CD4-positive, alpha-beta T cell (primary cell): ENCODE data around the gene CCR7. TPM values are rescaled to one million over a fixed set of nuclear protein-coding genes. Genes with fewer than 3 reads are reported as not detected.

ENCODE experiments used
- ATAC-seq: fragments of 200-7000 bp; cut with Tn5 transposase; one replicate; pipeline ENCODE4 v1.10.0; 2022; ENCODE audit warnings: mild to moderate bottlenecking; ENCODE audit not compliant: poor library complexity
- CTCF ChIA-PET: fragments of 350-600 bp; sonication (Branson Sonifier 250); formaldehyde crosslinking; loops from one replicate; lab custom pipeline; 2021; ENCODE audit warnings: antibody characterized with exemption, inconsistent platforms; lab: Charles Lee
- POLR2A ChIA-PET: fragments of 350-600 bp; sonication (Branson Sonifier 250); formaldehyde crosslinking; loops from one replicate; lab custom pipeline; 2021; ENCODE audit warnings: antibody characterized with exemption, inconsistent platforms; lab: Charles Lee
- DNase-seq, 14 experiments: peaks; one replicate each; pipeline ENCODE4 v3.0.0-alpha.2; 2013 to 2020; ENCODE audit warnings: mixed read lengths in 2 of 14
- H3K27ac ChIP-seq, 2 donors: one replicate each; pipeline versions ENCODE4 v1.5.1 to v1.7.0; 2013; ENCODE audit warnings: low read length in 2 of 2, low read depth in 1 of 2, mild to moderate bottlenecking in 1 of 2
- H3K27me3 ChIP-seq, 2 experiments: 1 replicate in 1 of 2; 2 replicates in 1 of 2; pipeline versions ENCODE4 v1.6.1 to v1.7.0; 2013; ENCODE audit warnings: low read length in 2 of 2, control low read depth in 1 of 2, mild to moderate bottlenecking in 1 of 2, moderate library complexity in 1 of 2; ENCODE audit not compliant: insufficient read depth in 2 of 2, control insufficient read depth in 1 of 2
- H3K36me3 ChIP-seq: one replicate; pipeline ENCODE4 v1.6.1; 2013; ENCODE audit warnings: low read length, control low read depth; ENCODE audit not compliant: insufficient read depth
- H3K4me1 ChIP-seq: one replicate; pipeline ENCODE4 v1.6.1; 2013; ENCODE audit warnings: low read length, control low read depth; ENCODE audit not compliant: insufficient read depth
- H3K4me3 ChIP-seq: one replicate; pipeline ENCODE4 v1.5.1; 2013; ENCODE audit warnings: mild to moderate bottlenecking, low read length, moderate library complexity
- H3K9me3 ChIP-seq, 2 experiments: 1 replicate in 1 of 2; 2 replicates in 1 of 2; pipeline versions ENCODE4 v1.6.1 to v1.7.0; 2013; ENCODE audit warnings: low read length in 2 of 2, mild to moderate bottlenecking in 2 of 2, control low read depth in 1 of 2, moderate library complexity in 1 of 2; ENCODE audit not compliant: control insufficient read depth in 1 of 2, insufficient read depth in 1 of 2
- H3K27ac Mint-ChIP-seq: one replicate; pipeline ENCODE4 v1.8.0; 2020; ENCODE audit warnings: mixed read lengths
- H3K27me3 Mint-ChIP-seq: one replicate; pipeline ENCODE4 v1.8.0; 2021; ENCODE audit warnings: mixed read lengths
- H3K36me3 Mint-ChIP-seq: one replicate; pipeline ENCODE4 v1.8.0; 2021; ENCODE audit warnings: low read depth, mixed read lengths
- H3K4me1 Mint-ChIP-seq: one replicate; pipeline ENCODE4 v1.8.0; 2021; ENCODE audit warnings: low read depth, mixed read lengths
- H3K4me3 Mint-ChIP-seq: one replicate; pipeline ENCODE4 v1.8.0; 2020; ENCODE audit warnings: mild to moderate bottlenecking, mixed read lengths
- H3K9me3 Mint-ChIP-seq: one replicate; pipeline ENCODE4 v1.8.0; 2020; ENCODE audit warnings: mixed read lengths
- intact Hi-C, 2 experiments: fragments of 100-400 bp; cut with DNase I in 1 of 2; cut with micrococcal nuclease in 1 of 2; formaldehyde crosslinking; loops; one replicate each; pipeline versions ENCODE4 v1.15.1 to v1.9.0; 2023 to 2025; cut with DNase I, micrococcal nuclease
- total RNA-seq, 174 experiments: library from RNA in 2 of 174; stranded (reverse) in 2 of 174; gene quantifications; one replicate each; pipeline ENCODE4 v1.2.3 and lab custom pipeline; 2021 to 2026
- TF ChIP-seq, protein P1 (sequence below): fragments of 200-600 bp; IDR thresholded peaks from one replicate; pipeline ENCODE4 v1.8.0; 2022; ENCODE audit warnings: antibody characterized with exemption, mild to moderate bottlenecking

CCR7 gene
- total RNA-seq, 2 experiments from 2014 or later = 170 to 180 TPM

DNA sequence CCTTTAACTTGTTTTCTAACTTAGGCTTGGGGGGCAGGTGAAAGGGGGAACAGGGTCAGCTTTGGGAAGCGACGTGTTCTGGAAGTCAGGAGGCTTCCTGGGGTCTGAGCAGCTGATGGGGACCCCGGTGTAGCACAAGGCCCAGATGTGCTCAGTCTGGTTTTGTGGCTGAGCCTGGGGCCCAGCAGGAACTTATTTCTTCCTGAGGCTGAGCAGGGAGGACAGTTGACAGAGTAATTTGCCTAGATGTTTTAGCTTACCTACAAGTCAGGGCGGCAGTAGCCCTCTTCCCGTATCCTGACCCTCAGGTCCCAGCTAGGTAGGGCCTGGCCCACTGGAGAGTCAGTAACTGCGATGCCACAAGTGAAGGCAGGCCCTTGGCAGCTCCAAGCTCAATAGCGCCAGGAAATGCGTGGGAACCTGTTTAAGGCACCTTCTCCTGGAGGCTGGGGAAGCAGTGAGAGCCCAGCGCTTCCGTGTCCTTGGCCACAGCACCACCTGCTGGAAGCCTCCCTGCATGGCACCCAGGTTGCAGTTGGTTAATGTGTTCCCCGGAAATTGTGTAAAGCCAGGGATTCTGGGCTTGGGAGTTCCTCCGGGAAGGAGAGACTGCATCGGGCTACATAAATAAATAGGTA is 5.2 kb downstream of the CCR7 start:
- intact Hi-C loops = loop anchor here (1.0 to 10.0 kb wide), 10 partner anchors 8 to 203 kb away; no protein-coding TSS in a partner anchor
- POLR2A ChIA-PET = interaction anchor here (0.8 to 33.8 kb wide), 18 partner anchors 9 to 234 kb away, joined by 3 to 1290 read pairs (median 6); partner anchors contain the start of gene SMARCE1
- Histone ChIP-seq H3K9me3 (no peaks in the 10 kb centered on the region), H3K27ac (peak overlapping the region; percentile 92 to 100), H3K27me3 (no peaks in the 10 kb centered on the region), H3K4me3 (peak overlapping the region; percentile 97), H3K36me3 (peaks cover 68% of the 10 kb centered on the region), H3K4me1 (peaks cover 97% of the 10 kb centered on the region)
- Mint-ChIP-seq H3K4me3 (peak overlapping the region; percentile 91), H3K4me1 (peaks cover 90% of the 10 kb centered on the region), H3K36me3 (peaks cover 99% of the 10 kb centered on the region), H3K27ac (peak overlapping the region; percentile 92), H3K9me3 (no peaks in the 10 kb centered on the region), H3K27me3 (no peaks in the 10 kb centered on the region)
- DNase-seq (peak; percentile 74 to 90 (median 80)), ATAC-seq (peak; percentile 33)
- TF ChIP-seq, protein P1, sequence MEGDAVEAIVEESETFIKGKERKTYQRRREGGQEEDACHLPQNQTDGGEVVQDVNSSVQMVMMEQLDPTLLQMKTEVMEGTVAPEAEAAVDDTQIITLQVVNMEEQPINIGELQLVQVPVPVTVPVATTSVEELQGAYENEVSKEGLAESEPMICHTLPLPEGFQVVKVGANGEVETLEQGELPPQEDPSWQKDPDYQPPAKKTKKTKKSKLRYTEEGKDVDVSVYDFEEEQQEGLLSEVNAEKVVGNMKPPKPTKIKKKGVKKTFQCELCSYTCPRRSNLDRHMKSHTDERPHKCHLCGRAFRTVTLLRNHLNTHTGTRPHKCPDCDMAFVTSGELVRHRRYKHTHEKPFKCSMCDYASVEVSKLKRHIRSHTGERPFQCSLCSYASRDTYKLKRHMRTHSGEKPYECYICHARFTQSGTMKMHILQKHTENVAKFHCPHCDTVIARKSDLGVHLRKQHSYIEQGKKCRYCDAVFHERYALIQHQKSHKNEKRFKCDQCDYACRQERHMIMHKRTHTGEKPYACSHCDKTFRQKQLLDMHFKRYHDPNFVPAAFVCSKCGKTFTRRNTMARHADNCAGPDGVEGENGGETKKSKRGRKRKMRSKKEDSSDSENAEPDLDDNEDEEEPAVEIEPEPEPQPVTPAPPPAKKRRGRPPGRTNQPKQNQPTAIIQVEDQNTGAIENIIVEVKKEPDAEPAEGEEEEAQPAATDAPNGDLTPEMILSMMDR = peak; percentile 97
- CTCF ChIA-PET = interaction anchor here (0.7 to 13.0 kb wide), 24 partner anchors 9 to 237 kb away, joined by 3 to 288 read pairs (median 8); partner anchors contain the start of genes IGFBP4 and TOP2A

DNA sequence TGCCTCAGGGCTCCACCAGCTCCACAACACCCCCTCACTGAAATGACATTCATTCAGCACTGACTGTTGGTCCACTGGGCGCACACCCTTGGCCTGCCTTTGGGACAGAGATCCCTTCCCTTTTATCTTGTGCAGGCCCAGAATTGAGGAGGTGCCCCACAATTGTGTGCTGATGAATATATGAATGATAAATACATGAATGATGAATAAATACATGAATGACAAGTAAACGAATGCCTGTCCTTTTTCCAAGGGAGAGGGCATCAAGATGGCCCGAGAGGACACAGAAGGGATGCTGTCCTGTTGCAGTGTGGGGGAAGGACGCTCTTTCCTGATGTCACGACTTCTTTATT is 5.7 kb downstream of the CCR7 start:
- no peaks in the 10 kb centered on the region for H3K27me3 Mint-ChIP-seq
- no peaks in the 10 kb centered on the region for H3K9me3 Mint-ChIP-seq
- TF ChIP-seq, protein P1 = no peak
- CTCF ChIA-PET = interaction anchor here (0.7 to 13.0 kb wide), 21 partner anchors 8 to 237 kb away, joined by 3 to 288 read pairs (median 10); partner anchors contain the start of genes IGFBP4 and TOP2A
- H3K27ac ChIP-seq = peak overlapping the region; percentile 92 to 100
- POLR2A ChIA-PET = interaction anchor here (0.8 to 33.8 kb wide), 15 partner anchors 9 to 234 kb away, joined by 3 to 1290 read pairs (median 6); partner anchors contain the start of gene SMARCE1
- DNase-seq (no peak), ATAC-seq (no peak)
- intact Hi-C loops = loop anchor here in 1 of 2 experiments (1.0 to 5.0 kb wide), 2 partner anchors 168 to 202 kb away; no protein-coding TSS in a partner anchor
- H3K4me3 Mint-ChIP-seq = peak overlapping the region; percentile 91
- H3K4me1 ChIP-seq = peaks cover 97% of the 10 kb centered on the region
- H3K9me3 ChIP-seq = no peaks in the 10 kb centered on the region
- H3K4me3 ChIP-seq = peak overlapping the region; percentile 97
- H3K36me3 ChIP-seq = peaks cover 74% of the 10 kb centered on the region
- peaks cover 99% of the 10 kb centered on the region for H3K36me3 Mint-ChIP-seq
- no peaks in the 10 kb centered on the region for H3K27me3 ChIP-seq
- peaks cover 93% of the 10 kb centered on the region for H3K4me1 Mint-ChIP-seq
- H3K27ac Mint-ChIP-seq = peak overlapping the region; percentile 92

DNA sequence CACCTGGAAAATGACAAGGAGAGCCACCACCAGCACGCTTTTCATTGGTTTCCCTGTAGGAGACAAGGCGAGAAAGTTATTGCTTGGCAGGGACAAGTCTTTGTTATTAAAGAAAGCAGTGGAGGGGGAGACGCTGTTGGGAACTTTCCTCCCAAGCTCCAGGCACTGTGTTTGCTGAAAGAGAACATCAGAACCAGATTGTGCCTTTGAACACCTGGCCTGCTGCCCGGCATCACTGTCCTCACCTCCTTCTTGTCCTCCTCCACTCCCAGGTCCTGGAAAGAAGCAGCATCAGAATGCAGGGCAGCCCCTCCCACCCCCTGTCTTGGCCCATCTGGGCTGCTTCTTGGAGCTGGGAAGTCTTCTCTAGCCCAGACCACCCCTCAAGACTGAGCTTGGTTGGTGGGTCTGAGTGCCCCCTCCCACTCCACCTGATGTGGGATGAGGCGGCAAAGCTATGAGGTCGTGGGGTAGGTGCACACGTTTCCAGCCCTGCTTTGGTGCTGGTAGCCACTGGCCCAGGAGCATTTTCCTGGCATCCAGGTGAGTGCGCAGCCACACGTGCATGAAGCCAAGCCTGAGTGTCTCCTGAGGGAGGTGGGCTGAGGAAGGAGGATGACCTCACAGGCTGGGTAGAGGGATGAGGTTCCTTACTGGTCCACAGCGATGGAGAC is 6.2 kb downstream of the CCR7 start:
- DNase-seq = peak in 2 of 14 experiments; percentile 1 to 28
- Histone ChIP-seq H3K4me1 (peaks cover 97% of the 10 kb centered on the region), H3K36me3 (peaks cover 79% of the 10 kb centered on the region), H3K9me3 (no peaks in the 10 kb centered on the region), H3K27me3 (no peaks in the 10 kb centered on the region), H3K4me3 (peak overlapping the region; percentile 97), H3K27ac (peak overlapping the region; percentile 6 to 100)
- Mint-ChIP-seq H3K27me3 (no peaks in the 10 kb centered on the region), H3K27ac (peak overlapping the region; percentile 92), H3K9me3 (no peaks in the 10 kb centered on the region), H3K4me1 (peaks cover 93% of the 10 kb centered on the region), H3K36me3 (peaks cover 99% of the 10 kb centered on the region), H3K4me3 (peak overlapping the region; percentile 91)
- intact Hi-C loops = loop anchor here in 1 of 2 experiments (1.0 to 5.0 kb wide), 2 partner anchors 168 to 202 kb away; no protein-coding TSS in a partner anchor
- TF ChIP-seq, protein P1 = no peak
- ChIA-PET POLR2A (interaction anchor here (1.1 to 33.8 kb wide), 10 partner anchors 8 to 141 kb away, joined by 3 to 1290 read pairs (median 8); partner anchors contain the start of genes SMARCE1 and TOP2A), CTCF (interaction anchor here (0.8 to 13.0 kb wide), 8 partner anchors 11 to 1104 kb away, joined by 3 to 288 read pairs (median 14); no protein-coding TSS in a partner anchor)
- ATAC-seq = no peak
